ENCODE results near the gene FAM222A.

The FAM222A gene

DNA sequence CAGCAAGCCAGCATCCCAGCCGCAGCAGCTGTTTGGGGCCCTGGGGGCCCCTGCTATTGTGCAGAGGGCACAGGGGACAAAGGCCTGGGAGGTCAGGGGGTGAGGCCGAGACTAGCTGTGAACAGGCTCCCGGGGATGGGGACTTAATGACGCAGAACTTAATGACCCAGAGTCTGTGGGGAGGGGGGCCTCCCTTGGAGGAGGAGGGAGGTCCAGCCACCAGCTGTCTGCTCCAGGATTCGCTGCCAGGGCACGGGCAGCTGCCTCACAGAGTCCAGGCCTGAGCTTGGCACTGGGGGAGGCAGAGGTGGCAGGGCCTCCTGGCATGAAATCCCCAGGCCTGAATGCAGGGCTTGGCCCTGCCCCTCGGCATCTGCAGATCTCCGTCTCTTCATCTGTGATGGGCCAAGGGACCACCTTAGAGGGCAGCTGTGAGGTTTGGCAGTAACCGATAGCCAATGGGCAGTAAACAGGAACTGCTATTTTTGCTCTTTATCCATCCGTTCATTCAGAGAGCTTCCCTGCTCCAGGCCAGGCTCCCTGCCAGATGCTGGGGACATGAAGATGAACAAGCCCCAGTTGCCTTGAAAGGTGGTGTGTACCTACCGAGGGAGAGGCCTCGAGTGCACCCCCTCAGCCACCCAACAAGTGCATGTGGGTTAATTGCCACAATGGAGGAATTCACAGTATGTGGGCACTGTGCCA lies 6.7 kb downstream of the FAM222A start:
- no peak for DNase-seq
- TF ChIP-seq GATA1 (IDR thresholded peaks at IDR 0.05; ENCODE audit: low read depth, low read length), result no peak
- no peak for TF ChIP-seq POLR2A (IDR thresholded peaks at IDR 0.05; ENCODE audit: low read length)

GRCh38 chr12:109720857-109721189 lies 7.2 kb downstream of the FAM222A start:
- no peak for DNase-seq
- TF ChIP-seq POLR2A (IDR thresholded peaks at IDR 0.05; ENCODE audit: low read length) (no peak), GATA1 (IDR thresholded peaks at IDR 0.05; ENCODE audit: low read depth, low read length) (no peak)

DNA sequence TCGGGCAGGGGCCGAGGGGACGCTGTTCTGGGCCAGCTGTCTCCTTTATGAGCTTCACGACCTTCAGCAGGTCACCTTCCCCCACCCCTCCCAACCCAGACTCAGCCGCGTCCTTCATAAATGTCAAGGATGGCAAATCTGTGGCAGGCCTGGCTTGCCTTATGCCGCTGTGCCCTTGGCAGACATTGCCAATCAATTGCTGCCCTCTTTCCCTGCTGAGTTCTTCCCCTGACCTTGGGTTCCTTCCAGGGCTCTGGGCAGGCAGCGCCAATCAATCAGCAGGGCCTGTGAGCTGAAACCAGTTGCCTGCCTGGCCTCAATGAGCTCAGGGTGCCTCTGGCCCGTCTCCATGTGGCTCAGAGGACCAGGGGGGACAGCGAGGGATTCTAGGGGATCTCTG lies 7.7 kb downstream of the FAM222A start:
- TF ChIP-seq GATA1 (IDR thresholded peaks at IDR 0.05; ENCODE audit: low read depth, low read length) (no peak), POLR2A (IDR thresholded peaks at IDR 0.05; ENCODE audit: low read length) (no peak)
- DNase-seq, result no peak

DNA sequence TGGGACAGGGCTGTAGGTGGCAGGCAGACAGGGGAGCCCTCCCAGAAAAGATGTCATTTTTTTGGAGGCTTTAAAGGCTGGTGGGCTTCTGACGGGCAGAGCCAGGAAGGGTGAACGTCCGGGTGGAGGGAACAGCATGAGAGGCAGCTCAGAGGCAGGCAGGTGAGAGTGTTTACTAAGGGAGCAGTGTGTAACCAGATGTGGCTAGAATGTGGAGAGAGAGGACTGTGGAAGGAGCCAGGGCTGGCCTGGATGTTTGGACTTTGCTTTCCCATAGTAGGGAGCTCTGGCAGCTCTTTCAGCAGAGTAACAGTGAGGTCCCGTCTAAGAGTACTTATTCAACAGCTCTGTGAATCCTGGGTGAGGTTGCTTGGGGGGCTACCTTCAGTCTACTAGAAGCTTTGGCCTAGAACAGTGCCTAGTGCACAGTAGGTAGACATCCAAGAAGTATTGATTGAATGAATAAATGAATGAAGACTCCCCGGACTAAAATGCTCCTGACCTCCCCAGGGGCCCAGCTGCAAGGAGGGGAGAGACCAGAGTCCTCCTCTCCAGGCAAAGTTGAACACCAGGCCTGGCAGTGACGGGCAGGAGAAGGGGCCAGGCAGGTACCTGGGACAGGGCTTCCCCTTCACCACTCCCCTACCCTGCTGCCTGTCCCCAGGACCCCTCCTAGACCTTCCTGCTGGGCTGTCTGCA lies 8.5 kb downstream of the FAM222A start:
- DNase-seq, result no peak
- no peak for TF ChIP-seq GATA1 (IDR thresholded peaks at IDR 0.05; ENCODE audit: low read depth, low read length)
- TF ChIP-seq POLR2A (IDR thresholded peaks at IDR 0.05; ENCODE audit: low read length), result no peak

DNA sequence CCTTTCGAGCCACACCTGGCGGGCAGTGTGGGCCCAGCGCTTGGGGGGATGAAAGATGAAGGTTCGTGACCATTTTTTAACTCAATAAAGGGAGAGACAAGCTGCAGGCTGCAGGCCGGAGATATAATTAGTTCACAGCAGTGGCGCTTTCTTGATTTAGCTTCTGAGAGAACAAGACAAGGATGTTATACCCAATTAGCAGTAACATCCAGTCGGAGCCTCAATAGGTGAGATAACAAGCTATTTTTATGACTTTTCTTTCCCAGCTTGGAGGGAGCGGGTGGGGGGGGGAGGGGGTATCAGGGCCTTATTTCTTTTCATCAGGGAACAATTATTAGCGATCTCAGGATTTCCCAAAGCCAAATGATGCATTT lies 9.1 kb downstream of the FAM222A start:
- TF ChIP-seq GATA1 (IDR thresholded peaks at IDR 0.05; ENCODE audit: low read depth, low read length) (no peak), POLR2A (IDR thresholded peaks at IDR 0.05; ENCODE audit: low read length) (no peak)
- DNase-seq, result no peak

DNA sequence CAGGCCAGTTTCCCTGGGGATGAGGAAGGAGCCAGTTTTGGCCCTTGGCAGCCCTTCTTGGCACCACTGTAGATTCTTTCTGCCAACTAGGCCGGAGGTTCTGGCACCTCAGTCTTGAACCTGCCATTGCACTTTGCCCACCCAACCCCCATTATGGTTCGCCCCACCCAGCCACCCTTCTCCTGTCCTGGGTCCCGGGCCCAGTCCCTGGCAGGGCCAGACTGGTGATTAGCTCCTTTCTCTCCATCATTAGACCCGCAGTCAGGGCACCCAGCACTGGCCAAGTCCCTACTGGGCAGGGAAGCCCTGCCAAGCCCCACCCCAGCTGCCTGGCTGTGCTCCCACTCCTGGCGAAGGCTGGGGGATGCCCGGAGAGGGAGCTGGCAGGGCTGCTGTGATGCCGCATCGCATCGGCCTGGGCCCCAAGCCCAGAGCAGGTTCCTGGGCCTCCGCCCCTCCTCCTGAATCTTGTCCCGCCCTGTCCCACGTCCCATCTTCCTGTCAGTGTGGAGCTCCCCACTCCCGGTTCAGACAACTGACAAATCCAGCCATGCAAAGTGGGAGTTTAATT lies 9.8 kb downstream of the FAM222A start:
- TF ChIP-seq GATA1 (IDR thresholded peaks at IDR 0.05; ENCODE audit: low read depth, low read length) (no peak), POLR2A (IDR thresholded peaks at IDR 0.05; ENCODE audit: low read length) (no peak)
- DNase-seq, result no peak

GRCh38 chr12:109724321-109724892 lies 10.8 kb downstream of the FAM222A start:
- DNase-seq, result no peak
- TF ChIP-seq POLR2A (IDR thresholded peaks at IDR 0.05; ENCODE audit: low read length) (no peak), GATA1 (IDR thresholded peaks at IDR 0.05; ENCODE audit: low read depth, low read length) (no peak)

DNA sequence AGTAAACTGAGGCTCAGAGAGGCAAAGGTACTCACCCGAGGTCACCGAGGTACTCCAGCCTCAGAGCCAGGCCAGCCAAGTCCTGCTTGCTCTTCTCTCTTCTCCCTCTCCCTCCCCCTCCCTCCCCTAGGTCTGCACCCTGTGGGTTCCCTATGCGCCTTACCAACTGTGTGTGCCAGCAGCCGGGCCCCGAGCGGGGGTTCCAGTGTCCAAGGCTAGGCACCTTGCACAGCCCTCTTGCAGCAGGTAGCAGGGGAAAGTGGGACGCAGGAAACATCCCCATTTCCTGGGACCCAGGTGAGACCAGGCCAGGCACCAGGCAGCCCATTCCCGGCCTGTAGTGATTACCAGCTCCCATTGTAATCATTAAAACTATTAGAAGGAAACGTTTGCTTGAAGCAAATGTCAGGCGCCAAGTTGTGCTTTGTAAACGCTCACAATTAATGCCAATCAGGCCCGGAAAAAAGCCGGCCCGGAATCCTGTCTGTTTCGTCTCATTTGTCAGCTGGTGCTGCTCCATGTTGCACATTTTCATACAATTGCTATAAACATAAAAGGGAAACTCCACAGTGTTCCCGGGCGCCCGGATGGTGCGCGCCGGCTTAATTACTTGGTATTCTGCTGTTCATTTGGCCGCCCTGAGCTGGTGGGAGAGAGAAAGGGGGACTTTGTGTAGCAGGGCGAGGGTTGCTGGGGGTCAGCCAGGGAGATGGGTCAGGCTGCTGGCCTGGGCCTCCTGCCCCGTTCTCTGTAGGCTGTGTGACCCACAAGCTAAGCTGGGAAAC lies 11.9 kb downstream of the FAM222A start:
- DNase-seq, result no peak
- TF ChIP-seq GATA1 (IDR thresholded peaks at IDR 0.05; ENCODE audit: low read depth, low read length) (no peak), POLR2A (IDR thresholded peaks at IDR 0.05; ENCODE audit: low read length) (no peak)

- no peak for TF ChIP-seq GATA1 (IDR thresholded peaks at IDR 0.05; ENCODE audit: low read depth, low read length)
- TF ChIP-seq POLR2A (IDR thresholded peaks at IDR 0.05; ENCODE audit: low read length), result no peak
- DNase-seq, result no peak
Measured at GRCh38 chr12:109726106-109726497, 12.5 kb downstream of the FAM222A start.

- TF ChIP-seq POLR2A (IDR thresholded peaks at IDR 0.05; ENCODE audit: low read length) (no peak), GATA1 (IDR thresholded peaks at IDR 0.05; ENCODE audit: low read depth, low read length) (no peak)
- no peak for DNase-seq
Measured at GRCh38 chr12:109726511-109727038, 12.9 kb downstream of the FAM222A start.

DNA sequence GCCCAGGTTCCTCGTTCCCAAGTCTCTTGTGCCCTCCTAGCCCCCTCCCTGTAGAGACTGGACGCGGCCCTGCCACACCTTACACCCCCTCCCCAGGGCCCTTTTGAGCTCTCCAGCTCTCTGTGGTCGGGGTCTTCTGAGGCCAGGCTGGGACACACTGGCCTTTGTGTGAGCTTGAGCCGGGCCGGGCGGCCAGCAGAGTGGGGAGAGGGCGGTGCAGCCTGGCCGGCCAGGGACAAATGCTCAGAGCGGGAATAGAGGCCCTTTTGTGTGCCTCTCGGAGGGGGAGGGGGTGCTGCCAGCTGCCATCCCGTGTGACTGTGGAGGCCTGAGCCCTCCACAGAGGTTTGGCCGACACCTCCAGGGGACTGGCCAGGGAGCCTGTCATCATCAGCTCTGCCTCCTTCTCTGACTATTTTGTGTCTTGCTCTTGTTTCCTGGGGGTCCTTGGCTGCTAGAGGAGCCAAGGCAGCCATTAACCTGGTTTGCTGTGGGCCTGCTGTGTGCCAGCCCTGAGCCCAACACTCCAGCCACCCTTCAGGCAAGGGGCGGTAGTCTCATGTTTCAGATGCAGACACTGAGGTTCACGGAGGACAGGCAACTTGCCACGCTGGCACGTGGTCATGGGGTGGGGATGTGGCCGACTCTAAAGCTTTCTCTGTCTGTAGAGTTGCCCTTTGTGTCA lies 13.6 kb downstream of the FAM222A start:
- TF ChIP-seq POLR2A (IDR thresholded peaks at IDR 0.05; ENCODE audit: low read length) (no peak), GATA1 (IDR thresholded peaks at IDR 0.05; ENCODE audit: low read depth, low read length) (no peak)
- no peak for DNase-seq

- DNase-seq, result no peak
Measured at GRCh38 chr12:109727746-109728726, 14.4 kb downstream of the FAM222A start.

More at GRCh38 chr12:109727746-109728726, 14.4 kb downstream of the FAM222A start:
- no peak for TF ChIP-seq POLR2A (IDR thresholded peaks at IDR 0.05; ENCODE audit: low read length)
- TF ChIP-seq GATA1 (IDR thresholded peaks at IDR 0.05; ENCODE audit: low read depth, low read length), result no peak

Measured in erythroblast (primary cell).